Effector CD8-positive, alpha-beta T cell (primary cell): Measurements from ENCODE around the gene ASAP2.

Experiments
- DNase-seq: peaks from one replicate; lab custom pipeline; 2025; lab: John Stamatoyannopoulos, UW

ASAP2 gene

DNA sequence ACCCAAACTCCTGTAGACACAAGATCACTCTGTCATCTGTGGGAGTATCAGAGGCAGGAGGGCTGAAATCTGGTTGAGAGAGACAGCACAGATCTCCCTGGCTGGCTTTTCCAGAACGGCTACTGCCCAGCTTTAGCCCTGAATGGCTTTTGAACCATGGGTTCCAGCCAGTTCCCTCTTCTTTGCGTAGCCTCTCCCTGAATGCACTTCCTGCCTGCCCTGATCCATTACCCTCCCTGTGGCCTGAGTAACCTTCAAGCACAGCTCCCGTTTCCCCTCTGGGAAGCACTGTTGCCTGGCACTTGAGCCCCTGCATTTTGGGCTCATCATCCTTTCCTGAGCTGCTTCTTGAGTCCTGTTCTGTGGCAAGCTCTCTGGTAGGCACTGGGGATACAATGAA is 68.8 kb downstream of the ASAP2 start:
- no peak for DNase-seq

- DNase-seq = no peak
These were observed 69.5 kb downstream of the ASAP2 start for GRCh38 chr2:9276074-9276473.

- no peak for DNase-seq
These were observed 70.4 kb downstream of the ASAP2 start for GRCh38 chr2:9276901-9277451.

- DNase-seq = no peak
These were observed 71.8 kb downstream of the ASAP2 start for GRCh38 chr2:9278439-9278838.

- DNase-seq = no peak
These were observed 72.8 kb downstream of the ASAP2 start for GRCh38 chr2:9279426-9279825.

- DNase-seq = no peak
These were observed 73.6 kb downstream of the ASAP2 start for GRCh38 chr2:9280224-9280623.

DNA sequence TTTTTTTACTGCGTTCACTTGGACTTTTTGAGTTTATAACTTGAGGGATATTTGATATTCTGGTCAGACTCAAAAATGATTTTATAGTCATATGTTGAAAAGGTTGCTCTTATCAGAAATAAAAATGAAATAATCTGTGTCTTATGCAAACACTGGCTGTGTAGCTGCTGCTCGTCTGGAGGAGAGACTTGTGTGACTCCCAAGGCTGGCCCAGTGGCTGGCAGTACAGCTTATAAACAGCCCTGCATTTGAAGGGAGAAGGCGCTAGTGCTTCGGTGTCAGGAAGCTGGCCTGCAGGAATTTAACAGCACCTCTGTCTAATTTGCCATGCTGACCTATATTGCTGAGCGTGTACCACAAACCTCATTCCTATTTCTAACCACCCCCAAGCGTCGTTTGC is 74.5 kb downstream of the ASAP2 start:
- no peak for DNase-seq

DNA sequence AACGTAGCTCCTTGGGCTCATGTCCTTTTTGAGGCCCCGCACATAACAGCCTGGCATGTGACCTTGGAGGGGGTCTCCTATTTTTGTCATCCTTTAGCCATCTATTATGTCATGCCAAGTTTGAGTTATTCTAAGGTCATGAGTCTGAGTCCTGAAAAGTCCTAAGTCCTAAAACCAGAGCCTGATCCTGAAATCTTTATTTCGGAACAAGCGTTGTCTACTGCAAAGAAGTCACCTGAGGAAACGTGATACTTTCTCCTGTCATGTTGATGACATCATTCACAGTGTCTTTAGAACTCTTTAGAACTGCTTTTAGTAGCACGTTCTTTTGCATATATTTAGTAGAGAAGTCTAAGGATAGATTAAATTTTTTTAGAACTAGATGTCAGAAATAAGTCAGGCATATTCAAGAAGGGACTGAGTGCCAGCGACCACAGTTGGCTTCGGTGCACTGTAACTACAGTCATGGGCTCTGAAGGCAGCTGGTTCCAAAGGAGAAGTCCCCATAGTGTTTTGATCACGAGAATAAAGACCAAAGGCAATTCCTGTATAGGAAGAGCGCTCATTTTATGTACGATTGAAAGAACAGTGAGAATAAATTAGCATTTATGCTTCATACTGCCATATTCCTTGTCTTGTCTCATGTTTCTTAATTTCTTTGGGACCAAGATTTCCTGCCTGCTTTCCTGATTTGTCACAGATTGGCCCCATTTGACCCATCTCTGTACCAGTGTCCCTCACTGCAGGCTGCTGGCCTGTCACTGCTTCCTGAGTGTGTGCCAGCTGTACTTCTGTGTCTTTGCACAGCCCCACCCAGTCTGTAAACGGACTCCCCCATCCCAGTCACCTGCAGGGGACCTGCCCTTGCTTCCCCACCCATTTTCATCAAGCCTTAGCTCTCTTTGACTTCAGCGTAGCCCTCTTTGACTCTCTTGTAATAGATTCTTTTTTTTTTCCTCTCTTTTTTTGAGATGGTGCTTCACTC is 75.8 kb downstream of the ASAP2 start:
- DNase-seq = no peak

DNA sequence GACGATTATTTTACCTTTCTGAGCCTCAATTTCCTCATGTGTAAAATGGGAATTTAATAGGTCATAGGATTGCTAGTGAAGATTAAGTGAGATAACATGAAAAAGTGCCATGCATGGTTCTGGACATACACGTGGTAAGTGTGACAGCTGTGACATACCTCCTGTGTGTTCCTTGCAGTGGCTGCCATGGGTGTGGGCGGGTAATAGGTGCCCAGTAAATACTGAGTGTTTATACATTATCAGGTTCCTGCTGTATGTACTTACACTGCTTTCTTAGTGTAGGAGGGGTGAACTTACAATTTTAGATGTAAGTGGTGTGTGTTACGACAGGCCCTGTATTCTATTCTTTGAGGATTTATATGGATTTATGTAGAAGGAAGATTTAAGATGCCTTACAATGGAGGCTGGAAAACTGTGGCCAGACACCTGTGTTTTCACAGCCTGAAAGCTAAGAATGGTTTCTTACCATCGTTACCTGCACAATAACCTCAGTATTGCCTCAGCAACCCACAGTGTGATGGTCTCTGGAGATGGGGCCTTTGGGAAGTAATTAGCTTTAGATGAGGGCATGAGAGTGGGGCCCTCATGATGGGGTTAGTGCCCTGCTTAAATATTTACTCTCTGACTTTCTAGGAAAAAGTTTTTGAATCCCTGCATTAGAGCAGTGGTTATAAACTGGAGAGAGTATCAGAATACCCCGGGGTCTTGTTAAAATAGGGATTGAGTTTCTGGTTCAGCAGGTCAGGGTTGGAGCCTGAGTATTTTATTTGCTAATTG is 78.1 kb downstream of the ASAP2 start:
- no peak for DNase-seq

DNA sequence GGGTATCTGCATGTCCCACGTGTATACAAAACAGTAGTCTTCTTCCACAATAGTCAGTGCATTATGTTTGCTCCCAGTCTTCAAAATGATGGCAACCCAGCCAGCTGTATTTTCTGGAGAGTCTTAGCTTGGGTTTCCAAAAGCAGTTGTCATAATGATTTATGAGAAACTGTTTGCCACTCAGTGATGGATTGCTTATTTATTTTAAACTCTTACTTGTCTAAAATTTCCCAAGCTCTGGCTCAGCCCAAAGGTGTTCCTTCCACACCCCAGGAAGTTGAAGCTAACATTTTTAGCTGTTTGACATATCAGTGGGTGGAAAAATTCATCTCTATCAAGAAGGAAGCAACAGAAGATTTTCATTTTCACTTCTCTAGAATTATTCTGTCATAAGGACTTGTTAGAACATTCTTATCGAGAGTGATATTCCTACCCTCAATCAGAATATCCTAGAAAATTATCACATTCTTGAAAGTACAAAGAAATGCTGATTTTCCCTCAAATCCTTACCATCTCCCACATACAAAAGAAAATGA is 78.8 kb downstream of the ASAP2 start:
- no peak for DNase-seq

- DNase-seq = no peak
These were observed 79.3 kb downstream of the ASAP2 start for GRCh38 chr2:9285921-9286320.

DNA sequence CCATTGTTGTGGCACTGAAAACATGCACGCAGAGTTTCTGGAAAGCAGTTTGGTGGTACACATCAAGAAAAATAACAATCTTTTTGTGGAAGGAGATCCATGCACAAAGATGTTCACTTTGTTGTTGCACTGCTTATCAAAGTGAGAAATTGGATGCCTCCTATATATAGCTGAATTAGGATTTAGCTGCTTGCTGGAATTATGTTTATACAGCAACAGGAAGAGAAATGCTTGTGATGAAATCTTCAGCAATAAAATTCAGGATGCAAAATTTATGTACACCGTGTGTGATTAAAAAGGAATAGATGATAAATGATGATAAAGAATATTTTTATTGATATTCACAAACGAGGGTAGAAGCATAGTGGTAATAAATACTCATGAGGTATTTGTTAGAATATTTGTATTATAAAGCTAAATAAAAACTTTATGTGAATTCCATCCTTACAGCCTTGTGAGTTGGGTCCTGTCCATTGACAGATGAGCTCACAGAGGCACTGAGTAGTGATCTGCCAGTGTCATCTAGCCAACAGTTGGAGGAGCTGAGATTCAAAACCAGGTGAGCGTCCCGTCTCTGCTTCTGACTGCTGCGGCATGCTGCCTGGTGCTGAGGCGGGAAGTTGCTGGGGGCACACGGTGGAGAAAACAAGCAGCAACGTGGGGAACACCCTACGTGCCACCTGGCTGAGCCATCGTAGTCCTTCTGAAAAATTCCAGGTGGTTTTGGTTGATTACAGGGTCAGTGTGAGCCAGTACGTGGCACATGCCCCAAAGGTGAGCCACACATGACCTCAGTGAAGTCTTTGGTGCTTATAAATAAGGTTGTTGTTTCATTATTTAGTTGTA is 80.2 kb downstream of the ASAP2 start:
- no peak for DNase-seq

- no peak for DNase-seq
These were observed 80.9 kb downstream of the ASAP2 start for GRCh38 chr2:9287400-9288045.

DNA sequence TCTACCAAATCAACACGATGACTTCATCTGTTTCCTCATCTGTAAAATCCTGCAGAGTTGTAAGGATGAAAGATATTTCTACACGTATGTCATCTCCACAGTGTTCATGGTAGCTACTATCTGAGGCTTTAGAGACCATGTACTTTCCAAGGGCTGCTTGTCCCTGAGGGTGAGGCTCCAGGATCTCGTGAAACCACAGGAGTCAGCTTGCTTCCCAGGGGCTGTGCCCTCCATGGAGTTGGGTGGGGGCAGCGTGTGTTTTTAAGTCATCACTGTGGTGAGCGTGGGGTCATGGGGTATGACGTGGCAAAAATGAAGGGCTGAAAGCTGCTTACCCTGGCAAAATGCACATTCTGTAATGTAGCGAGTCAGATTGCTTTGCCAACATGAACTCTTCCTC is 81.6 kb downstream of the ASAP2 start:
- DNase-seq = no peak

GRCh38 chr2:9288681-9289338 is 82.2 kb downstream of the ASAP2 start:
- DNase-seq = no peak

DNA sequence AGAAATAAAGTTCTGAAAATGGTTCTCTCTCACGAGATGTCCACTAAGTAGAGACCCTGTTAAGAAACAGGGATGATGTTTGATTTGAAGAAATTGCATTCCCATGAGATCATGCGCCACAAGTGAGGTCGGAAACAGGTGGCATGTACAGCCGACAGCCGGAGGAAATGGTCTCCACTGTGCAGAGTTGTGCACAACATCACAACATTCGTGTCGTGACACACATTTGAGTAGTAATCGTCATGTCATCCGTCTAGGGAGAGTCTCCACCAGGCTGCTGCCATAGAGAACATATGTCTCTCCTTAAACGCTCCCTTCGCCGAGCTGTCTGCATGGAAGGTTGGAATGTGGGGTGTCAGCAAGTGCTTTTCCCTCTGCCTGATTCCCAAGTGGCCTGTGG is 84.7 kb downstream of the ASAP2 start:
- no peak for DNase-seq

GRCh38 chr2:9291866-9292265 is 85.3 kb downstream of the ASAP2 start:
- DNase-seq = no peak

GRCh38 chr2:9292426-9292825 is 85.8 kb downstream of the ASAP2 start:
- no peak for DNase-seq

DNA sequence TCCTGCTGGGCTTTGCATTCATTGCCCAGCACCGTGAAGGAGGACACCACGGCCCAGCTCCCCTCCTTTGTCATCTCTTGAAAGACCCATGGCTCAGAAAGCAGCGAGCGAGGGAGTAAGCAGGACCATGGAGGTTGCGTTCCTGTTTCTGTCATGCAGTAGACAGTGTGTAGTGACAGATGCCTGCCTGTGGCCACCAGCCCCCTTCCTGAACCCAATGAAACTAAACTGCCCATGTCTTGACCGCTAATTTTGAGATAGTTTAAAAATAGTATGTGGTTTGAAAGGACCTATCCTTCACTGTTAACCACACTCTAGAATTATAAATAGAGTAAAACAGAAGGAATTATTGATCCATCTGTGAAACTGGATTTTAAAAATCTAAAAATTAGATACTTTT is 88.2 kb downstream of the ASAP2 start:
- DNase-seq = no peak

DNA sequence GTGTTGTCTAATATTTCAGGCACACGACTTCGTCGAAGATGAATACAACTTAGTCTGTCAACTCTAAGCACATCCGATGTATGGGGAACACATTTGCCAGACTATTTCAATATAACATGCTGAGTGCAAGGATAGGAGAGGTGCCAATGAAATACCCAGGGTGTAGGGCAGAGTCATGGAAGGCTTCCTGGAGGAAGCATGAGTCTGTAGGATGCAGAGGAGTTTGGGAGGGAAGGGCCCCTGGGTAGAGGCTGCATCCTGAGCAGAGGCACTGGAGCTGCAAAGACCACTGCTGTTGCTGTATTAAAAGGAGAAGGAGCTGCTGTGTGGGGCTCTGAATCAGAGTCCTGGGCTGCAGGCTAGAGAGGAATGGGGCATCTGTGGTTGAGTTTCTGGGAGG is 89.9 kb downstream of the ASAP2 start:
- no peak for DNase-seq
